ENCODE data around the gene R3HDM1. TPM values are rescaled to one million over a fixed set of nuclear protein-coding genes. Genes with fewer than 3 reads are reported as not detected.
"Not testable (repeated sequence)": the region's sequence is repeated elsewhere in the genome, so short reads cannot be mapped to it uniquely, and the experiment has no call there.

The R3HDM1 gene
- total RNA-seq, 1 donor from 2014 or later: 44.5 TPM

GRCh38 chr2:135704075-135704474 lies 172.8 kb downstream of the R3HDM1 start:
- intact Hi-C loops (cut with micrococcal nuclease): not testable (repeated sequence)

GRCh38 chr2:135708159-135708558 lies 176.9 kb downstream of the R3HDM1 start:
- intact Hi-C loops (cut with micrococcal nuclease): no loop called here

DNA sequence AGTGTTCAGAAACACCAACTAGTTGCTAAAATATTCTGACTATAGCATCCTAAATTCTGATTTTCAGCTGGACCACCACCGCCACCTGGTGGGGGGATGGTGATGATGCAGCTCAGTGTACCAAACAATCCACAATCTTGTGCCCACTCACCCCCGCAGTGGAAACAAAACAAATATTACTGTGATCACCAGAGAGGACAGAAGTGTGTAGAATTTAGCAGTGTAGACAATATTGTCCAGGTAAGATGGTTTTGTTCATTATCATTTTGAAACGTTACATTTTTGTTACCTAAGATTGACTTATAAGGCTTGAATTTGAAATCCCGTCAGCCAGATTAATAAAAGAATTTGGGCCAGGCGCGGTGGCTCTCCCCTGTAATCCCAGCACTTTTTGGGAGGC lies 178.7 kb downstream of the R3HDM1 start:
- intact Hi-C loops (cut with micrococcal nuclease): loop anchor here (1.0 kb wide), 3 partner anchors 237 to 721 kb away; no protein-coding TSS in a partner anchor

GRCh38 chr2:135715086-135715485 lies 183.8 kb downstream of the R3HDM1 start:
- intact Hi-C loops (cut with micrococcal nuclease): not testable (repeated sequence)

DNA sequence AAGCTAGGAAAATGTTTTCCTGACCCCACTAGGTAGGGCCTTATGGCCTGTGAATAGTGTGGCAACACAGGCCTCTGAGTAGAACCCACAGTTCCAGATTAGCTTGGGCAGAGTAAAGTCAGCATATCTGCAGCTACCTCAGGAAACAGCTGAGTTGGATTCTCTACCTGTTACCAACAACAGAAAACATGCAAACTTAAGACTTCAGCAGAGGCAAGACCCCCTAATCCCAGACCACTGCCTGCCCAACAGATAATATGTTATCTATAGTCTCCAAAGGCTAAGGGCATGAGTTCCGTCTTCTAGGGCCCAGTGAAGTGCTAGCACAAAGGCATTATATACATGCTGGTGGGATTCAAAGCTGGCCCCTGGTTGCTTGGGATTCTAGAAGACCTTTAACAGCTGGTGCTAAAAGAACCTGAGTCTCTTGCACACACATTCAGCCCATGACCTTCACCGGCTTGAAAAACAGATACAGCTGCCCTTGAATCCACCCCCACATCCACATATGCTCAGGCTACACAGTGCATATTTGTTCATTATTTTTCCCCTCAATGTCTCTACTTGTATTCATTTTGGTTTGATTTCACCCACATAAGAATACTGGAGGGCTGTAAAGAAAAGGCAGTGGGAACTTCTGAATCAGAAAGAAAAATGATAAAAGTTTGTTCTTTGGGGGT lies 196.9 kb downstream of the R3HDM1 start:
- intact Hi-C loops (cut with micrococcal nuclease): no loop called here

GRCh38 chr2:135732561-135732960 lies 201.3 kb downstream of the R3HDM1 start:
- intact Hi-C loops (cut with micrococcal nuclease): no loop called here

GRCh38 chr2:135733045-135733444 lies 201.8 kb downstream of the R3HDM1 start:
- intact Hi-C loops (cut with micrococcal nuclease): no loop called here

GRCh38 chr2:135736546-135736945 lies 205.3 kb downstream of the R3HDM1 start:
- intact Hi-C loops (cut with micrococcal nuclease): no loop called here

- intact Hi-C loops (cut with micrococcal nuclease): loop anchor here (5.0 kb wide), 4 partner anchors 57 to 642 kb away; partner anchors contain the start of gene CXCR4
Measured at GRCh38 chr2:135740206-135740605, 208.9 kb downstream of the R3HDM1 start.

- intact Hi-C loops (cut with micrococcal nuclease): loop anchor here (1.0 to 5.0 kb wide), 9 partner anchors 56 to 823 kb away; partner anchors contain the start of genes CCNT2, CXCR4, DARS1 and MCM6
Measured at GRCh38 chr2:135741043-135741394, 209.7 kb downstream of the R3HDM1 start.

DNA sequence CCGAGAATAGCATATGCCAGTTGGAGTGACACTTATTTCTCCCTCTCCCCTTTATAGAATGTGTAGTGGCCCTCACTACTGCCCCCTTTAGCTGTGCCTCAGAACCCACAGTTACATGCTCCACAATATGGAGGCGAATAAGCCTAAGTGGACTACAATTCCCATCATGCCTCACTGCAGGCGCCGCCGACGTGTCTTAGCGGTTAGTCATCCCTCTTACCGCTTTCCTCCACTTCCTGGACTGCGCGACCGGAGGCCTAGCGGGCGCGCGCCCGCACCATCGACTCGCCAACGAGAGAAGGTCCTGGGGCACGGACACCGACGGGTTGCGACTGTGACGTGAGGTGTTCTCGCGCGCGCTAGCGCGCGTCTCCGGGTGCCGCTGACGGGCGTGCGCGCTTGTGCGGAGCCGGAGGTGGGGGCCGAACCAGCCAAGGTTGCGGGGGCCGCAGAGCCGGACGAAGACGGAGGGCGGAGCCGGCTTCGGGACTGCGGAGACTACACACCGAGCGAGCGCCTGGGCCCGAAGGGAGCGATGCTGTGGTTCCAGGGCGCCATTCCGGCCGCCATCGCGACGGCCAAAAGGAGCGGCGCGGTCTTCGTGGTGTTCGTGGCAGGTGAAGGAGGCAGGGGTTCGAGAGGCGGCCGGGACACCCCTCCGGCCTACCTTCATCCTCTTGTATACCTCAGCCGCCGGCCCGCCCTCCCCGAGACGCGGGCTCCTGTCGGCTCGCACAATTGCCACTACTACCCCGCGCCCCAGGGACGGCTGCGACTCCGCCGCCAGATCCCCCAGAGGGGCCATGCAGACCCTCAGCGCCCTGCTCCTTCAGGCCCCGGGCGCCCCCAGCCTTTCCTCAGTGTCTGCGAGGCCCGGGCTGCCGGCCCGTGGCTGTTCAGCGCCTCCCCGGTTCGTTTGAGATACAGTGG lies 210.4 kb downstream of the R3HDM1 start, which contains the start of gene UBXN4:
Gene UBXN4 (plus strand): TSS at position 461 of the 930 bp plus-strand sequence. CDS start 75 bp downstream, at position 536.
- intact Hi-C loops (cut with micrococcal nuclease): loop anchor here (1.0 to 5.0 kb wide), 10 partner anchors 56 to 823 kb away; partner anchors contain the start of genes CCNT2, CXCR4, DARS1 and MCM6

DNA sequence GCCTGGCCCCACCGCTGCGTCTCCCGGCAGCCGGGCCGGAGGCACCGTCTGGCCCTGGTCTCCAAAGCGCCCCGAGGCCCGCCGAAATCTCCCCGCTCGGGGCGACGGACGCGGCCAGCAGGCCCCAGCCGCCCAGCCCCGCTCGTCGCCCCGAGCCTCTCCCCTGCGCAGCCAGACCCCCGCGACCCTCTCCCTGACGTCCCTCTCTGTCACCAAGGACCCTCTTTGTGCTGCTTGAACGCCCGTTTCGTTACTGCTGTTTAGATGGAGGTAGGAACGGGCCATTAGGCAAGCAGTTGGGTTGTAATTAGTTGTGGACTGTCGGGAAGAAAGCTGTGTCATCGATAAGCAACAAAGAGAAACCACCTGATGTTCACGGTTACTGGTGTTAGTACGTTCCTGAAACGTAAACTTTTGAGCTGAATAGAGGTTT lies 211.1 kb downstream of the R3HDM1 start:
- intact Hi-C loops (cut with micrococcal nuclease): loop anchor here (1.0 to 5.0 kb wide), 5 partner anchors 55 to 640 kb away; partner anchors contain the start of gene CXCR4

GRCh38 chr2:135743860-135744259 lies 212.6 kb downstream of the R3HDM1 start:
- intact Hi-C loops (cut with micrococcal nuclease): loop anchor here (5.0 kb wide), 4 partner anchors 53 to 638 kb away; partner anchors contain the start of gene CXCR4

DNA sequence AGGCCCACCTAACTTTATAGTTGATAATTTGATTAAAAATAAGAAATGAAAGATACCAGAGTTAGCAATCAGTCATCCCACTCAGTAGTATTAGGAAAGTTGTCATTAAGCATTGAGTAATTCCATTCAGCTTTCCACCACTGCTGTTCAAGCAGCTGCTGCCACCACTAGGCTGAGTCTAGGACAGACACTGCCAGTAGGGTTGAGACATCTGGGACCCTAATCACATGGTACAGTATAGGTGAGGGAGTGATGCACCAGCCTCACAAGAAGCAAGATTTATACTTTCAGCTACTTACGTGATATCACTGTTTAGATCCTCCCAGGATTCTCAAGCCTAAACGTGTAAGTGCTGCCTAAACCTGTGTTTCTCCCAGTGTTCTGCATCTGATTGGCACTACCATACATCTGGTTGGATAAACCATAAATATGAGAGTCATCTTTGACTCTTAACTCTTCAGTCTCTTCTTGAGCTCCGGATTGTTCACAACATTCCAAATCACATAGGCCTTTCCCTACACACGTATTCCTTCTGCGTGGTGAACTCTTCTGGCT lies 213.6 kb downstream of the R3HDM1 start:
- intact Hi-C loops (cut with micrococcal nuclease): loop anchor here (5.0 kb wide), 4 partner anchors 52 to 637 kb away; partner anchors contain the start of gene CXCR4

GRCh38 chr2:135745545-135745944 lies 214.3 kb downstream of the R3HDM1 start:
- intact Hi-C loops (cut with micrococcal nuclease): no loop called here

DNA sequence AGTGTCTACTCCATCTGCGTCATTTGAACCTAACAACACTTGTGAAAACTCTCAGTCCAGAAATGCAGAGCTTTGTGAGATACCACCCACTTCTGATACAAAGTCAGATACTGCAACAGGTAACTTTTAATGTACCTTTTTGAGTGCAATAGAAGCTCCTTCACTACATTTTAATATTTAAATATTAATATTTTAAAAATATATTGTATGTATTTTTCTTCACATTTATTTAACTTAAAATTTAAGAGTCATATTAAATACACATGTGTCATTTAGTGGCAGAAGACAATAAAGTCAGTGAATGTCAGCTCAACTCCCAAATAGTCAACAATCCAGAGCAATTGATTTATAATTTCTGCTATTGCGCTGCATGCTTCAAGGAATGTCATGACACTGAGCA lies 224.3 kb downstream of the R3HDM1 start:
- intact Hi-C loops (cut with micrococcal nuclease): no loop called here

- intact Hi-C loops (cut with micrococcal nuclease): no loop called here
Measured at GRCh38 chr2:135756692-135757091, 225.4 kb downstream of the R3HDM1 start.

- intact Hi-C loops (cut with micrococcal nuclease): no loop called here
Measured at GRCh38 chr2:135762022-135762421, 230.7 kb downstream of the R3HDM1 start.

- intact Hi-C loops (cut with micrococcal nuclease): no loop called here
Measured at GRCh38 chr2:135762530-135762929, 231.2 kb downstream of the R3HDM1 start.

GRCh38 chr2:135768863-135769262 lies 237.6 kb downstream of the R3HDM1 start:
- intact Hi-C loops (cut with micrococcal nuclease): no loop called here

DNA sequence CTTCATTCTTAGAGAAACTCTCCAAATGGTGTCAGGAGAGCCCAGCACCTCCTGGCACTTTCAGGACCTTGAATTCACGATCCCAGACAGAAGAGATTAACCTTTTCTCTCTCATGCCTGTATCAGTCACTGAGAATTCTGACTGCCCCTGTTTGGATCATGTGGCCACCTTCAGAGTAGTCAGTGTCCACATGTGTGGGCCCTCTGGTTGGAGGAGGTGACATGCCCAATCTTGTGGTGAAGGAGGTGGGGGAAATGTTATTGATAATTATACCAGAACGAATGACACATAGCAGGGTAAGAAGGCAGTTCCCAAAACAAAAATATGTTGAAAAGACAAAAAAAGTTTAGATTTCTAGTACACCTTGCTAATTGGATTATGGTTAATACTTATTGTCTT lies 242.0 kb downstream of the R3HDM1 start:
- intact Hi-C loops (cut with micrococcal nuclease): no loop called here
